Effector memory CD4-positive, alpha-beta T cell (primary cell): ENCODE results near the gene EZH2.

Source experiments
- DNase-seq, 3 donors: peaks; one replicate each; pipeline ENCODE4 v3.0.0-alpha.2; 2020
- H3K27ac ChIP-seq: 2 replicates; pipeline ENCODE4 v1.7.0; 2013; ENCODE audit warnings: mild to moderate bottlenecking, low read length, moderate library complexity; ENCODE audit not compliant: insufficient read depth, poor library complexity, severe bottlenecking
- H3K27me3 ChIP-seq: replicated peaks from 2 replicates; pipeline ENCODE4 v1.7.0; 2013; ENCODE audit warnings: mild to moderate bottlenecking, low read length; ENCODE audit not compliant: insufficient read depth, control insufficient read depth, poor library complexity, severe bottlenecking
- H3K36me3 ChIP-seq: 2 replicates; pipeline ENCODE4 v1.7.0; 2013; ENCODE audit warnings: mild to moderate bottlenecking, low read length, moderate library complexity; ENCODE audit not compliant: control insufficient read depth, insufficient read depth
- H3K4me1 ChIP-seq: 2 replicates; pipeline ENCODE4 v1.7.0; 2013; ENCODE audit warnings: low read length, mild to moderate bottlenecking; ENCODE audit not compliant: control insufficient read depth, insufficient read depth, poor library complexity, severe bottlenecking
- H3K4me3 ChIP-seq: 2 replicates; pipeline ENCODE4 v1.7.0; 2013; ENCODE audit warnings: low read length, low read depth, mild to moderate bottlenecking; ENCODE audit not compliant: insufficient read depth, poor library complexity, severe bottlenecking
- H3K9me3 ChIP-seq: 2 replicates; pipeline ENCODE4 v1.7.0; 2013; ENCODE audit warnings: mild to moderate bottlenecking, low read length, moderate library complexity; ENCODE audit not compliant: control insufficient read depth

EZH2 gene

GRCh38 chr7:148763622-148764021 is 120.5 kb downstream of the EZH2 start:
- H3K27me3 ChIP-seq = no peaks in the 10 kb centered on the region
- no peak for DNase-seq
- no peak overlapping the region for H3K27ac ChIP-seq
- H3K36me3 ChIP-seq = peaks cover 43% of the 10 kb centered on the region
- H3K4me1 ChIP-seq = no peaks in the 10 kb centered on the region
- no peak overlapping the region for H3K4me3 ChIP-seq
- no peaks in the 10 kb centered on the region for H3K9me3 ChIP-seq

- Histone ChIP-seq H3K27ac (no peak overlapping the region), H3K36me3 (peaks cover 38% of the 10 kb centered on the region)
- no peak for DNase-seq
Measured at GRCh38 chr7:148761499-148762278, 122.4 kb downstream of the EZH2 start.

More at GRCh38 chr7:148761499-148762278, 122.4 kb downstream of the EZH2 start:
- Histone ChIP-seq H3K4me3 (no peak overlapping the region), H3K9me3 (no peaks in the 10 kb centered on the region), H3K27me3 (no peaks in the 10 kb centered on the region), H3K4me1 (no peaks in the 10 kb centered on the region)
